Osteocyte (in vitro differentiated cells): ENCODE results near the gene PPFIA1. TPM values are rescaled to one million over a fixed set of nuclear protein-coding genes. Genes with fewer than 3 reads are reported as not detected.

Source experiments
- DNase-seq: peaks from one replicate; pipeline ENCODE4 v3.0.0; 2021; ENCODE audit warnings: mixed read lengths; ENCODE audit not compliant: unreplicated experiment; ENCODE audit errors: extremely low spot score
- H3K27ac Mint-ChIP-seq: one replicate; pipeline ENCODE4 v1.8.0; 2021; ENCODE audit warnings: mild to moderate bottlenecking, mixed read lengths; ENCODE audit not compliant: unreplicated experiment
- H3K27me3 Mint-ChIP-seq: one replicate; pipeline ENCODE4 v1.8.0; 2021; ENCODE audit warnings: mixed read lengths; ENCODE audit not compliant: unreplicated experiment
- H3K36me3 Mint-ChIP-seq: one replicate; pipeline ENCODE4 v1.8.0; 2021; ENCODE audit warnings: mixed read lengths; ENCODE audit not compliant: unreplicated experiment
- H3K4me1 Mint-ChIP-seq: one replicate; pipeline ENCODE4 v1.8.0; 2021; ENCODE audit warnings: mixed read lengths; ENCODE audit not compliant: unreplicated experiment
- H3K4me3 Mint-ChIP-seq: one replicate; pipeline ENCODE4 v1.8.0; 2021; ENCODE audit warnings: mild to moderate bottlenecking, moderate library complexity, mixed read lengths; ENCODE audit not compliant: unreplicated experiment
- H3K9me3 Mint-ChIP-seq: one replicate; pipeline ENCODE4 v1.8.0; 2021; ENCODE audit warnings: mixed read lengths; ENCODE audit not compliant: unreplicated experiment
- CTCF ChIP-seq: fragments of 200-600 bp; sonication (generic); IDR thresholded peaks from 2 replicates; pipeline ENCODE4 v1.5.0; 2021; ENCODE audit warnings: antibody characterized with exemption, mild to moderate bottlenecking, moderate library complexity
- total RNA-seq: library from RNA; stranded (reverse); gene quantifications from 2 replicates; pipeline ENCODE4 v1.2.1, GENCODE V29; 2021

The PPFIA1 gene
- total RNA-seq, 1 donor from 2014 or later, result 70.4 TPM

DNA sequence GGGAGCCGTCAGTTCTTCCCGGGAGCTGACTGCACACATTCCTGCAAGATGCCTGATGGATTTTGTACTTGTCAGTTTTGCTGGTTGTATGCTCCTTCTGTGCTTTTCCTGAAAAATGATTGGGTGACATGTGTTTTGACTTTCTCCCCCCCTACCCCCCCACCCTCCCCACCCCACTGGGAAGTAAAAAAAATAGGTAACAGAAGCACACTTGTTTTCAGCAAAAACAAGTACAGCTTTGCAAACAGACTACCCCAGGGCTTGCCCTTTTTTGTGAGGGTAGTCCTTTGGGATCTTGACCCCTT is 1.1 kb downstream of the PPFIA1 start:
- H3K4me3 Mint-ChIP-seq, result peak overlapping the region; percentile 97
- H3K27ac Mint-ChIP-seq, result peak overlapping the region; percentile 92
- peaks cover 7% of the 10 kb centered on the region for H3K27me3 Mint-ChIP-seq
- H3K9me3 Mint-ChIP-seq, result no peaks in the 10 kb centered on the region
- DNase-seq, result no peak
- peaks cover 31% of the 10 kb centered on the region for H3K36me3 Mint-ChIP-seq
- peaks cover 38% of the 10 kb centered on the region for H3K4me1 Mint-ChIP-seq
- no peak for TF ChIP-seq CTCF

DNA sequence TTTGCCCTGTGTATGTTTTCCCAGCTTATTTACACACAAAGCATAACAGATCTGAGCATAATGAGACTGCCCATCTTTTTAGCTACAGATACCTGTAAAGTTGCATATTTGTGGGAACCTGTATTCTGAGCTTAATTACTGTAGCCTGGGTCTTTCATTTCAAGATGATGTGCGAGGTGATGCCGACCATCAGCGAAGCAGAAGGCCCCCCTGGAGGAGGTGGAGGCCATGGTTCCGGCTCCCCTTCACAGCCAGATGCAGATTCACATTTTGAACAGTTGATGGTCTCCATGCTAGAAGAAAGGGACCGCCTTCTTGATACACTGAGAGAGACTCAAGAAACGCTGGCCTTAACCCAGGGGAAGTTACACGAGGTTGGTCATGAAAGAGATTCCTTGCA is 1.5 kb downstream of the PPFIA1 start:
- no peak for DNase-seq
- H3K36me3 Mint-ChIP-seq, result peaks cover 32% of the 10 kb centered on the region
- H3K4me3 Mint-ChIP-seq, result peak overlapping the region; percentile 97
- TF ChIP-seq CTCF, result no peak
- H3K27ac Mint-ChIP-seq, result peak overlapping the region; percentile 31
- no peaks in the 10 kb centered on the region for H3K9me3 Mint-ChIP-seq
- H3K27me3 Mint-ChIP-seq, result peaks cover 7% of the 10 kb centered on the region
- peaks cover 38% of the 10 kb centered on the region for H3K4me1 Mint-ChIP-seq

- DNase-seq, result no peak
- Mint-ChIP-seq H3K4me1 (peaks cover 42% of the 10 kb centered on the region), H3K4me3 (no peak overlapping the region), H3K27me3 (no peaks in the 10 kb centered on the region), H3K27ac (no peak overlapping the region), H3K9me3 (no peaks in the 10 kb centered on the region), H3K36me3 (peaks cover 54% of the 10 kb centered on the region)
- TF ChIP-seq CTCF, result no peak
These were observed 8.5 kb downstream of the PPFIA1 start for GRCh38 chr11:70278994-70279393.

DNA sequence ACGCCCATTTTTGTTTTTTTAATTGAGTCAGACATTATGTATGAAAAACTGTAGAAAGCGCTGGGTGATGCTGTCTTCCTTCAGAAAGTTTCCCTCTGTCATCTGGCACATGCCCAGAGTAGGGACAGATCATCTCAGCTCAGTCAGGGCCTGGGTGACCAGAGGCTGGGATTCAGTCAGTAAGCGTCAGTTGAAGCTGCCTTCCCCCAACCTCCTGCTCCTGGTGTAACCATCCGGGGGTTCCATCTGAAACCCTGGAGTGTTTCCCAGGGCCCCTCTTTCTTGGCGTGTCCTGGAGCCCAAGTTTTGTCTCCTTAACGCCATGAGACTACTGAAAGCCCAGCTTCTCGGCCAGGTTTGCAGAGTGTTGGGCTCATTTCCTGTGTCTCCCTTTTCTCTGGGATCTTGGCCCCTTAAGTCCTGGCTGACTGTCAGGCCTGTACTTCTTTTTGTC is 10.7 kb downstream of the PPFIA1 start:
- H3K4me3 Mint-ChIP-seq, result no peak overlapping the region
- peak overlapping the region; percentile 80 for H3K27ac Mint-ChIP-seq

DNA sequence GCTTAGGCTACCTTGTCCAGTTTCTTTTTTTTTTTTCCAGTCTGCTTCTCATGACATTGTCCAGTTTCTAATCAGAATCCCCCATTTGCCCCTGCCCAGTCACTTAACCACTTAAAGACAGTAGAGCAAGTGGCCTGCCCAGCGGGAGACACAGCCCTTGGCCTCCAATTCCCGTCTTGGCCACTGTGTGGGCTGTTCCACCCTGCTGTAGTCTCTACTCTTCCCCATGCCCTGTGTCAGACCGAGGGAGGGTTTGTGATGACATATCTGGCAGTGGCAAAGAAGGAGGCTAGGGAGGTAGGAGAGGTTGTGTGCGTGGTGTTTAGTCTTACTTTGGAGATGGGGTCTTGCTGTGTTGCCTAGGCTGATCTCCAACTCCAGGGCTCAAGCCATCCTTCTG is 11.5 kb downstream of the PPFIA1 start:
- Mint-ChIP-seq H3K27me3 (no peaks in the 10 kb centered on the region), H3K9me3 (no peaks in the 10 kb centered on the region), H3K36me3 (peaks cover 39% of the 10 kb centered on the region), H3K27ac (peak overlapping the region; percentile 80), H3K4me1 (peaks cover 25% of the 10 kb centered on the region), H3K4me3 (no peak overlapping the region)
- no peak for TF ChIP-seq CTCF
- no peak for DNase-seq

More for the DNA sequence above, 10.7 kb downstream of the PPFIA1 start:
- Mint-ChIP-seq H3K27me3 (no peaks in the 10 kb centered on the region), H3K36me3 (peaks cover 41% of the 10 kb centered on the region), H3K4me1 (peaks cover 28% of the 10 kb centered on the region), H3K9me3 (no peaks in the 10 kb centered on the region)
- DNase-seq, result no peak
- TF ChIP-seq CTCF, result peak; percentile 18
